GM12801 (cell line): ENCODE results near the gene CAMK2N1.

ENCODE experiments used
- TF ChIP-seq, protein P1 (sequence below): IDR thresholded peaks from one replicate; pipeline ENCODE4 v1.5.1; 2011; ENCODE audit warnings: control low read depth; ENCODE audit not compliant: insufficient read length; ENCODE audit errors: extremely low read depth

The CAMK2N1 gene

DNA sequence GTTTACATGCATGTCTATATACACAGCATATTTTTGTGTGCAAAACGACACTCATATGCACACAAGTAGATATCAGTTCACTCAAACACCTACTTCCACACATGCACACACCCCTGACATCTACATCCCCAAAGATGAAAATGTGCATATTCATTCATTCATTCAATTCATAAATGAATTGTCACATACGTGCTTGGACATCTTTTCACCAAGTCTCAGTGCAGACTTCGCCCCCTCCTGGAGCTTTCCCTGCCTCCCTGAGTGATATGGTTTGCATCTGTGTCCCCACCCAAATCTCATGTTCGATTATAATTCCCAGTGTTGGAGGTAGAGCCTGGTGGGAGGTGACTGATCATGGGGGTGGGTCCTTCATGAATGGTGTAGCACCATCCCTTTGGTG lies 53.1 kb downstream of the CAMK2N1 start:
- TF ChIP-seq, protein P1, sequence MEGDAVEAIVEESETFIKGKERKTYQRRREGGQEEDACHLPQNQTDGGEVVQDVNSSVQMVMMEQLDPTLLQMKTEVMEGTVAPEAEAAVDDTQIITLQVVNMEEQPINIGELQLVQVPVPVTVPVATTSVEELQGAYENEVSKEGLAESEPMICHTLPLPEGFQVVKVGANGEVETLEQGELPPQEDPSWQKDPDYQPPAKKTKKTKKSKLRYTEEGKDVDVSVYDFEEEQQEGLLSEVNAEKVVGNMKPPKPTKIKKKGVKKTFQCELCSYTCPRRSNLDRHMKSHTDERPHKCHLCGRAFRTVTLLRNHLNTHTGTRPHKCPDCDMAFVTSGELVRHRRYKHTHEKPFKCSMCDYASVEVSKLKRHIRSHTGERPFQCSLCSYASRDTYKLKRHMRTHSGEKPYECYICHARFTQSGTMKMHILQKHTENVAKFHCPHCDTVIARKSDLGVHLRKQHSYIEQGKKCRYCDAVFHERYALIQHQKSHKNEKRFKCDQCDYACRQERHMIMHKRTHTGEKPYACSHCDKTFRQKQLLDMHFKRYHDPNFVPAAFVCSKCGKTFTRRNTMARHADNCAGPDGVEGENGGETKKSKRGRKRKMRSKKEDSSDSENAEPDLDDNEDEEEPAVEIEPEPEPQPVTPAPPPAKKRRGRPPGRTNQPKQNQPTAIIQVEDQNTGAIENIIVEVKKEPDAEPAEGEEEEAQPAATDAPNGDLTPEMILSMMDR, result no peak
